Neural progenitor cell (in vitro differentiated cells): Measurements from ENCODE around the gene KIAA0586.

Source experiments
- CTCF ChIP-seq: fragments of 200-600 bp; sonication (generic); IDR thresholded peaks from 2 replicates; pipeline ENCODE4 v1.5.1; 2017; ENCODE audit warnings: antibody characterized with exemption, mild to moderate bottlenecking
- EZH2 ChIP-seq: fragments of 200-600 bp; sonication (generic); IDR thresholded peaks from 2 replicates; pipeline ENCODE4 v1.6.1; 2017; ENCODE audit warnings: antibody characterized with exemption, mild to moderate bottlenecking, moderate library complexity

GRCh38 chr14:58484176-58484575 lies 56.7 kb downstream of the KIAA0586 start:
- no peak for TF ChIP-seq CTCF
- TF ChIP-seq EZH2: no peak
